Osteocyte (in vitro differentiated cells): ENCODE results near the gene COTL1. TPM values are rescaled to one million over a fixed set of nuclear protein-coding genes. Genes with fewer than 3 reads are reported as not detected.
"Not testable (repeated sequence)": the region's sequence is repeated elsewhere in the genome, so short reads cannot be mapped to it uniquely, and the experiment has no call there.

Source experiments
- DNase-seq: peaks from one replicate; pipeline ENCODE4 v3.0.0; 2021; ENCODE audit warnings: mixed read lengths; ENCODE audit not compliant: unreplicated experiment; ENCODE audit errors: extremely low spot score
- H3K27ac Mint-ChIP-seq: one replicate; pipeline ENCODE4 v1.8.0; 2021; ENCODE audit warnings: mild to moderate bottlenecking, mixed read lengths; ENCODE audit not compliant: unreplicated experiment
- H3K27me3 Mint-ChIP-seq: one replicate; pipeline ENCODE4 v1.8.0; 2021; ENCODE audit warnings: mixed read lengths; ENCODE audit not compliant: unreplicated experiment
- H3K36me3 Mint-ChIP-seq: one replicate; pipeline ENCODE4 v1.8.0; 2021; ENCODE audit warnings: mixed read lengths; ENCODE audit not compliant: unreplicated experiment
- H3K4me1 Mint-ChIP-seq: one replicate; pipeline ENCODE4 v1.8.0; 2021; ENCODE audit warnings: mixed read lengths; ENCODE audit not compliant: unreplicated experiment
- H3K4me3 Mint-ChIP-seq: one replicate; pipeline ENCODE4 v1.8.0; 2021; ENCODE audit warnings: mild to moderate bottlenecking, moderate library complexity, mixed read lengths; ENCODE audit not compliant: unreplicated experiment
- H3K9me3 Mint-ChIP-seq: one replicate; pipeline ENCODE4 v1.8.0; 2021; ENCODE audit warnings: mixed read lengths; ENCODE audit not compliant: unreplicated experiment
- CTCF ChIP-seq: fragments of 200-600 bp; sonication (generic); IDR thresholded peaks from 2 replicates; pipeline ENCODE4 v1.5.0; 2021; ENCODE audit warnings: antibody characterized with exemption, mild to moderate bottlenecking, moderate library complexity
- total RNA-seq: library from RNA; stranded (reverse); gene quantifications from 2 replicates; pipeline ENCODE4 v1.2.1, GENCODE V29; 2021

Gene COTL1
- total RNA-seq, 1 donor from 2014 or later: 103 TPM

- TF ChIP-seq CTCF: no peak
- Mint-ChIP-seq H3K4me3 (no peak overlapping the region), H3K4me1 (peaks cover 20% of the 10 kb centered on the region)
These were observed 98.0 kb downstream of the COTL1 start for GRCh38 chr16:84519855-84520254.

GRCh38 chr16:84518804-84519341 is 99.0 kb downstream of the COTL1 start:
- H3K9me3 Mint-ChIP-seq: no peaks in the 10 kb centered on the region
- no peaks in the 10 kb centered on the region for H3K27me3 Mint-ChIP-seq
- H3K36me3 Mint-ChIP-seq: no peaks in the 10 kb centered on the region
- no peak for TF ChIP-seq CTCF
- H3K4me3 Mint-ChIP-seq: no peak overlapping the region
- no peak overlapping the region for H3K27ac Mint-ChIP-seq
- no peak for DNase-seq
- H3K4me1 Mint-ChIP-seq: peaks cover 18% of the 10 kb centered on the region

More at GRCh38 chr16:84519855-84520254, 98.0 kb downstream of the COTL1 start:
- H3K27me3 Mint-ChIP-seq: no peaks in the 10 kb centered on the region
- no peaks in the 10 kb centered on the region for H3K9me3 Mint-ChIP-seq
- no peak overlapping the region for H3K27ac Mint-ChIP-seq
- no peaks in the 10 kb centered on the region for H3K36me3 Mint-ChIP-seq
- no peak for DNase-seq

GRCh38 chr16:84518220-84518619 is 99.7 kb downstream of the COTL1 start:
- H3K27me3 Mint-ChIP-seq: not testable (repeated sequence)

GRCh38 chr16:84517366-84517765 is 100.5 kb downstream of the COTL1 start:
- no peak for TF ChIP-seq CTCF
- DNase-seq: no peak
- Mint-ChIP-seq H3K27me3 (no peaks in the 10 kb centered on the region), H3K4me1 (peaks cover 25% of the 10 kb centered on the region), H3K27ac (no peak overlapping the region), H3K9me3 (no peaks in the 10 kb centered on the region), H3K4me3 (no peak overlapping the region), H3K36me3 (no peaks in the 10 kb centered on the region)

More at GRCh38 chr16:84518220-84518619, 99.7 kb downstream of the COTL1 start:
- DNase-seq, H3K4me3 Mint-ChIP-seq, H3K9me3 Mint-ChIP-seq, H3K27ac Mint-ChIP-seq, H3K36me3 Mint-ChIP-seq: not testable (repeated sequence)
- peaks cover 21% of the 10 kb centered on the region for H3K4me1 Mint-ChIP-seq

Other genes starting within 250 kb of the COTL1 start
- gene ATP2C2, start 249.5 kb downstream of the COTL1 start, total RNA-seq: not detected in 2 replicates
- gene MEAK7, start 113.4 kb downstream of the COTL1 start, total RNA-seq: 26.2 and 28.1 TPM in 2 replicates
- gene KLHL36, start 30.4 kb upstream of the COTL1 start, total RNA-seq: 49.0 and 50.0 TPM in 2 replicates
- gene USP10, start 81.9 kb upstream of the COTL1 start, total RNA-seq: 46.3 and 56.6 TPM in 2 replicates
- 3.3 and 3.5 TPM in 2 replicates for gene CRISPLD2, start 201.9 kb upstream of the COTL1 start, total RNA-seq